ENCODE measurements around the gene WNT4. TPM values are rescaled to one million over a fixed set of nuclear protein-coding genes. Genes with fewer than 3 reads are reported as not detected.
A peak's percentile ranks its signal among the peaks of the same experiment; 100 is the strongest.

Gene WNT4
- total and polyA plus RNA-seq, 9 of the 15 experiments (the other 6 are each of a cell fraction or from before 2014, with no cell fraction given) = 0.01 TPM; not detected in 8

DNA sequence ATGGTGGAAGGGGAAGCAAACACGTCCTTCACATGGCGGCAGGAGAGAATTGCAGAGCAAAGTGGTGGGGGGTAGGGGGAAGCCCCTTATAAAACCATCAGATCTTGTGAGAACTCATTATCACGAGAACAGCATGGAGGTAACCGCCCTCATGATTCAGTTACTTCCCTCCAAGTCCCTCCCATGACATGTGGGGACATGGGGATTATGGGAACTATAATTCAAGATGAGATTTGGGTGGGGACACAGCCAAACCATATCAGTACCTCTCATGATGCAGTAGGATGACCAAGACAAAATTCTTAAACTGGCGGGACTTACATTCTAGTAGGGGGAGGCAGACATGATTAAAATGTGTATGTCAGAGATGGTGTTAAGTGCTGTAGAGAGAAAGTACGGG lies 38.8 kb downstream of the WNT4 start (continued):
- TF ChIP-seq TCF7L2 (IDR thresholded peaks at IDR 0.05; ENCODE audit: low read depth, low read length) (no peak), SMARCA4 (IDR thresholded peaks at IDR 0.05) (0 out of 2 replicates have a peak, but pooled peaks have one; percentile 32), ZNF197 (CRISPR knock-in tag; IDR thresholded peaks at IDR 0.05; ENCODE audit: low read depth) (no peak), ZC3H11A (IDR thresholded peaks at IDR 0.05; ENCODE audit: low read depth, low read length) (no peak), ZKSCAN8 (CRISPR knock-in tag; IDR thresholded peaks at IDR 0.05) (no peak), MYNN (IDR thresholded peaks at IDR 0.05) (0 out of 2 replicates have a peak, but pooled peaks have one; percentile 25), MYNN (CRISPR knock-in tag; IDR thresholded peaks at IDR 0.05) (no peak), BDP1 (IDR thresholded peaks at IDR 0.05; ENCODE audit: insufficient read depth, insufficient read length) (no peak), ZNF561 (CRISPR knock-in tag; conservative IDR thresholded peaks at IDR 0.05) (no peak), CBX3 (IDR thresholded peaks at IDR 0.05; ENCODE audit: borderline replicate concordance in 1 of 2, low read length in 2 of 2) (0 out of 3 replicates have a peak, but pooled peaks of 1 of the 2 experiments have one; percentile 28), FOXJ3 (CRISPR knock-in tag; IDR thresholded peaks at IDR 0.05) (no peak), PHF8 (IDR thresholded peaks at IDR 0.05; ENCODE audit: borderline replicate concordance, low read length) (no peak), RBM15 (IDR thresholded peaks at IDR 0.05; ENCODE audit: insufficient read depth, low read length) (no peak), ZC3H8 (IDR thresholded peaks at IDR 0.05) (no peak), ARHGAP35 (IDR thresholded peaks at IDR 0.05; ENCODE audit: partially characterized antibody) (no peak), ZNF232 (CRISPR knock-in tag; IDR thresholded peaks at IDR 0.05) (no peak), ETS2 (tag; IDR thresholded peaks at IDR 0.05; ENCODE audit: borderline replicate concordance, poor library complexity, severe bottlenecking) (no peak)
- TF ChIP-seq, protein P1, sequence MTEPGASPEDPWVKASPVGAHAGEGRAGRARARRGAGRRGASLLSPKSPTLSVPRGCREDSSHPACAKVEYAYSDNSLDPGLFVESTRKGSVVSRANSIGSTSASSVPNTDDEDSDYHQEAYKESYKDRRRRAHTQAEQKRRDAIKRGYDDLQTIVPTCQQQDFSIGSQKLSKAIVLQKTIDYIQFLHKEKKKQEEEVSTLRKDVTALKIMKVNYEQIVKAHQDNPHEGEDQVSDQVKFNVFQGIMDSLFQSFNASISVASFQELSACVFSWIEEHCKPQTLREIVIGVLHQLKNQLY (CRISPR knock-in tag; conservative IDR thresholded peaks at IDR 0.05) = no peak
- TF ChIP-seq, protein P2, sequence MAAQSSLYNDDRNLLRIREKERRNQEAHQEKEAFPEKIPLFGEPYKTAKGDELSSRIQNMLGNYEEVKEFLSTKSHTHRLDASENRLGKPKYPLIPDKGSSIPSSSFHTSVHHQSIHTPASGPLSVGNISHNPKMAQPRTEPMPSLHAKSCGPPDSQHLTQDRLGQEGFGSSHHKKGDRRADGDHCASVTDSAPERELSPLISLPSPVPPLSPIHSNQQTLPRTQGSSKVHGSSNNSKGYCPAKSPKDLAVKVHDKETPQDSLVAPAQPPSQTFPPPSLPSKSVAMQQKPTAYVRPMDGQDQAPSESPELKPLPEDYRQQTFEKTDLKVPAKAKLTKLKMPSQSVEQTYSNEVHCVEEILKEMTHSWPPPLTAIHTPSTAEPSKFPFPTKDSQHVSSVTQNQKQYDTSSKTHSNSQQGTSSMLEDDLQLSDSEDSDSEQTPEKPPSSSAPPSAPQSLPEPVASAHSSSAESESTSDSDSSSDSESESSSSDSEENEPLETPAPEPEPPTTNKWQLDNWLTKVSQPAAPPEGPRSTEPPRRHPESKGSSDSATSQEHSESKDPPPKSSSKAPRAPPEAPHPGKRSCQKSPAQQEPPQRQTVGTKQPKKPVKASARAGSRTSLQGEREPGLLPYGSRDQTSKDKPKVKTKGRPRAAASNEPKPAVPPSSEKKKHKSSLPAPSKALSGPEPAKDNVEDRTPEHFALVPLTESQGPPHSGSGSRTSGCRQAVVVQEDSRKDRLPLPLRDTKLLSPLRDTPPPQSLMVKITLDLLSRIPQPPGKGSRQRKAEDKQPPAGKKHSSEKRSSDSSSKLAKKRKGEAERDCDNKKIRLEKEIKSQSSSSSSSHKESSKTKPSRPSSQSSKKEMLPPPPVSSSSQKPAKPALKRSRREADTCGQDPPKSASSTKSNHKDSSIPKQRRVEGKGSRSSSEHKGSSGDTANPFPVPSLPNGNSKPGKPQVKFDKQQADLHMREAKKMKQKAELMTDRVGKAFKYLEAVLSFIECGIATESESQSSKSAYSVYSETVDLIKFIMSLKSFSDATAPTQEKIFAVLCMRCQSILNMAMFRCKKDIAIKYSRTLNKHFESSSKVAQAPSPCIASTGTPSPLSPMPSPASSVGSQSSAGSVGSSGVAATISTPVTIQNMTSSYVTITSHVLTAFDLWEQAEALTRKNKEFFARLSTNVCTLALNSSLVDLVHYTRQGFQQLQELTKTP (IDR thresholded peaks at IDR 0.05; ENCODE audit: low read depth in 1 of 2, partially characterized antibody in 2 of 2) = no peak
- TF ChIP-seq, protein P3, sequence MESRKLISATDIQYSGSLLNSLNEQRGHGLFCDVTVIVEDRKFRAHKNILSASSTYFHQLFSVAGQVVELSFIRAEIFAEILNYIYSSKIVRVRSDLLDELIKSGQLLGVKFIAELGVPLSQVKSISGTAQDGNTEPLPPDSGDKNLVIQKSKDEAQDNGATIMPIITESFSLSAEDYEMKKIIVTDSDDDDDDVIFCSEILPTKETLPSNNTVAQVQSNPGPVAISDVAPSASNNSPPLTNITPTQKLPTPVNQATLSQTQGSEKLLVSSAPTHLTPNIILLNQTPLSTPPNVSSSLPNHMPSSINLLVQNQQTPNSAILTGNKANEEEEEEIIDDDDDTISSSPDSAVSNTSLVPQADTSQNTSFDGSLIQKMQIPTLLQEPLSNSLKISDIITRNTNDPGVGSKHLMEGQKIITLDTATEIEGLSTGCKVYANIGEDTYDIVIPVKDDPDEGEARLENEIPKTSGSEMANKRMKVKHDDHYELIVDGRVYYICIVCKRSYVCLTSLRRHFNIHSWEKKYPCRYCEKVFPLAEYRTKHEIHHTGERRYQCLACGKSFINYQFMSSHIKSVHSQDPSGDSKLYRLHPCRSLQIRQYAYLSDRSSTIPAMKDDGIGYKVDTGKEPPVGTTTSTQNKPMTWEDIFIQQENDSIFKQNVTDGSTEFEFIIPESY (CRISPR knock-in tag; IDR thresholded peaks at IDR 0.05) = peak; percentile 36; the same call in 1 of the 2 replicates
- TF ChIP-seq, protein P4, sequence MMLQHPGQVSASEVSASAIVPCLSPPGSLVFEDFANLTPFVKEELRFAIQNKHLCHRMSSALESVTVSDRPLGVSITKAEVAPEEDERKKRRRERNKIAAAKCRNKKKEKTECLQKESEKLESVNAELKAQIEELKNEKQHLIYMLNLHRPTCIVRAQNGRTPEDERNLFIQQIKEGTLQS (IDR thresholded peaks at IDR 0.05) = no peak
- TF ChIP-seq, protein P4 (CRISPR knock-in tag; conservative IDR thresholded peaks at IDR 0.05) = no peak
